ENCODE results near the gene PTTG1IP.

Gene PTTG1IP

DNA sequence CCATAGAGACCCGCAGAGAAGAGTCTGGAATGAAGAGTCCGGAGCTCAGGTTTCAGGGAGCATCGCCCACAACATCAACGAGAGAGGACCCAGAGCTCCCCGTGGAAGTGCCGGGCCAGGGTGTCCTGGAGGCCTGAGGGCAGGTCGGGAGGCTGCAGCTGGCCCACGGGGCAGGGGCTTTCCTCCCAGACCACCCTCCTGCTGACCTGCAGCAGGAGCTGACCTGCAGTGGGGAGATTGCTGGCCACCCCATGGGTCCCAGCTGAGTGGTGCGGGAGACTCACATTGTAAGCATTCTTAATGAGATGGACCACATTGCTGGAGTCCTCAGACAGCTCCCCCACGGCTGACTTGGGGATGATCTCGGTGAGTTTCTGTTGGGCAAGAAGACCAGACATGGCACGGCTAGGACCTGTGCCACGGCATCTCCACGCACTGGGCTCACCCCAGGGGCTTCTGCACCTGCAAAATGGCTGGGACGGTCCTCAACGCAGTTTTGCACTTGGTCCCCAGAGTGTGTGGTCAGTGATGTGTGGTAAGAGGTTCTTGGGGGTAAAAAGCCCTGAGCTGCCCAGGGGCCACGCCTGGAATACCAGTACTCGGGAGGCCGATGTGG is 21.3 kb upstream of the PTTG1IP start:
- no peak for DNase-seq

DNA sequence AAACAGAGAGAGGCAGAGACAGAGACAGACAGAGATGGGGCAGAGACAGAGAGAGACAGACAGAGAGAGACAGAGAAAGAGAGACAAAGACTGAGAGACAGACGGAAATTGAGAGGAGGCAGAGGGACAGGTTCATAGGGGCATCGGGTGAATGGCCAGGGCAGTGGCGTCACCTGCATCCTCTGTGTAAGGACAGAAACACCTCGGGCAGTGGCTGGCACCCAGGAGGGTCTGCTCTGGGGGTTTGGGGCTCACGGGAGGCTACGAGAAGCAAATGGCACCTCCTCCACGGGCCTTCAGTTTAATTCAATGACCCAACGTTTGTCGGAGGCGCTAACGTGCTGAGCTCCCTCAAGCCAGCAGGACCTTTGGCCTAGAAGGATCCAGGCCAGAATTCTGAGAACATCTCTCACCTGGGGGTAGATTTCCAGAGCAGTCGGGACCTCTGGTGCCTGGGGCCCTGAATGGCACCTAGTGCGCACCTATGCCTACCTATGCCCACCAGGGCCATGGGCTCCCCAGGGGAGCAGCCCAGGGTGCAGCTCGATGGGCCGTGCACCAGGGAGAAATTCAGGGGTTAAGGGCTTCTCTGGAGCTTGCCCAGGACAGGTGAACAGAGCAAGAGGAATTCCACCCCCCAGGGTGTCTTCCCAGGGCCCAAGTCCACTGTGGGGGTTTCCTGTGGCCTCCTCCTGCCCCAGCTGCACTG is 20.6 kb upstream of the PTTG1IP start:
- no peak for DNase-seq

DNA sequence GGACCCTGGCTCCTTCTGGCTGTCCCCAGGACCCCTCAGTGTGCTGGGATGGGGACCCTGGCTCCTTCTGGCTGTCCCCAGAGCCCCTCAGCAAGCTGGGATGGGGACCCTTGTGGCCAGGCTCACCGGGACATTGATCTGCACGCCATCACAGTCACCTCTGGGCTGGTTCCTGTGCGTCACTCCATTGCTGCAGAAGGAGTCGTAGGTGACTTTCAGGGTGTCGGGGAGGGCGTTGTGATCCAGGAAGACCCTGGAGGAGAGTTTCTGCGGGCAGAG is 19.7 kb upstream of the PTTG1IP start:
- no peak for DNase-seq

DNA sequence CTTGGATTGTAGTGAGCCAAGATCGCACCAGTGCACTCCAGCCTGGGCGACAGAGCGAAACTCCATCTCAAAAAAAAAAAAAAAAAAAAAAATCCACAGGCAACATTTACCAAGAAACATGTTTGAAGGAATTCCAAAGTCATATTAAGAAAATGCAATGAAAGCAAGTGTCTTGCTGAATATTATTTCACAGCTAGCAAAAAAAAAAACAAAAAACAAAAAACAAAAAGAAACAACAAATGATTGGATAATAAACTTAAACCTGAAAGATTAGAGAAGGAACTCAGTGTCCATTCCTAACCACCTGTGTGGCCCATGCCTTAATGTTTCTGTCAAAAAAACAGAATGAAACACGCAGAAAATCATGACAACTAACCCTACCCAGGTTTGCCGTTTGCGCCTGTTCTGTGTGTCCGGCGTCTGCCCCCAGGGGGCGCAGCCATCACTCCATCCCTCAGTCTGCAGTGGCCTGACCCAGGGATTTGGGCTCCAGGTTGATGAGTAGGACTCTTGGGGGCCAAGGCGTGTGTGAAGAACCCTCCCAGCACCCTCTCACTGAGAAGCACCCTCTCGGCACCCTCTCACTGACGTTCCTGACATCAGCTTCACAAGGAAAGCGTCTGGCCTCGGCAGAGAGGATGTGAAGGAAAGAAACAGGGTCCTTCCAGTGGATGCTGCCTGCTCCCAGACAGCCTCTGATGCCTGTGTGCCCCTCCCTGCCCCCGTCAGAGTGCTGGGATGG is 19.2 kb upstream of the PTTG1IP start:
- peak; percentile 64 for DNase-seq

DNA sequence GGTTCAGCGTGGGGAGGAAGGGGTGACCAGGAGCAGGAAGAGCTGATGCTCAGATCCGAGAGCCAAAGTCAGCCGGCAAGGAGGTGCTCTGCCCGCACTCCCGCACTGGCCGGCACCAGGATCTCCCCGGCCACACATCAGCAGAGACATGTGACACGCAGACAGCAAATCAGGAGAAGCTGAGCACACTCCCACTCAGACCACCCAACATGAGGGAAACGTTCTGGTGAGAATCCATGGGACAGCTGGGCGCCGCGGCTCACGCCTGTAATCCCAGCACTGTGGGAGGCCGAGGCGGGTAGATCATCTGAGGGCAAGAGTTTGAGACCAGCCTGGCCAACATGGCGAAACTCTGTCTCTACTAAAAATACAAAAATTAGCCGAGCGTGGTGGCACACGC is 18.6 kb upstream of the PTTG1IP start:
- DNase-seq, result no peak

GRCh38 chr21:44891631-44892031 is 18.1 kb upstream of the PTTG1IP start:
- no peak for DNase-seq

DNA sequence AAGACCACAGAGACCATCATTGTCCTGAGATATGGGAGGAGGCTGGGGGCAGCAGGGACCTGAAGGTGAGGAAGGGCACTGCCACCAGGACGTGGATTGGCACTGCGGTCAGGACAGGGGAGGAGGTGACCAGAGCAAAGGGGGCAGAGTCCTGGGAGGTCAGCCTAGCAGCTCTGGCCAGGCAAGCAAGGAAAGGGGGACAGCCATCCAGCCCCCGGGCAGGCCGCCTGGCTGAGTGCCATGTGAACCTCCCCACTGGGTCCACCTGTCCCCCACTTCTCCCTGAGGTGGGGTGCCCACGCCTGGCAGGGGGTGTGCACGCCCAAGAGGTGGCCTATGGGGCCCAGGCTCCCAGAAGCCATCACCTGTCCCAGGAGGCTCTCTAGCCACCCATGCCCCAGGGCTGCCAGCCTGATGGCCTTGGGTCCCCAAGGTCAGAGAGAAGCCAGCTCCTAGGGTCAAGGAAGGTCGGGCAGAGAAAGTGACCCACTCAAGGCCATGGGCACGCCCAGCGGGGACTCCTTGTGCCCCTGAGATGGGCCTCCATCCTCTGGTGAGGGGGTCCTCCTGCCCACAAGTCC is 17.6 kb upstream of the PTTG1IP start:
- no peak for DNase-seq

- no peak for DNase-seq
Observed at GRCh38 chr21:44890338-44890931, 16.9 kb upstream of the PTTG1IP start.

DNA sequence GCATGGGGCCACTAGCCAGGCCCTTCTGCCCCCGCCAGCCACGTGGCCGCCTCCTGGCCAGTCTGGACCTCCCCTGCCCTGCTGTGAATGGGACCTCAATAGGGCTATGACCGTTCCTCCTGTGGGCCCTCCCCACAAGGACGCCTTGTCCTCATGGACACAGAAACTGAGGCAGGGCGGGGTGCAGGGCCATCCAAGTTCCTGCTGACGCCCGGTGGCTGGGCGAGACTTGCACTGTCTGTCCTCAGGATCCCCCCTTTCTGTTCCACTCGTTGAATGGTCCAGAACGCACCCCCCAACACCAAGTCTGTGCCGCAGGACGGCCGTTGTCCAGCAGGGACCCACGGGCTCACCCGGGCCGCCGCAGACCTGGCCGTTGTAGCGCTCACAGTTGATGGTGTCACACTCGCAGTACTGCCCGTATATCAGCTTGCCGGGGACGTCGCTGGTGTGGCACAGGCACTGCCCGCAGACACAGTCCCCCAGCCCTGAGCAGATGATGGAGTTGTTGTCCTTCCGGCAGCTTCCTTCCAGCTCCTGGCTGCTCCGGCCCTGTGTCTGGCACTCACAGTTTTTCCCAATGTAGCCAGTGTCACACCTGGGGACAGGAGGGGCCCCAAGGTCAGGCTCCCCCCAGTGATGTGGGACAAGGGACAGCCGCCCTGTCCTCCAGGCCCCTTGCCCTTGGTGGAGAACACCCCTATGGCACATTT is 16.3 kb upstream of the PTTG1IP start:
- DNase-seq, result no peak

DNA sequence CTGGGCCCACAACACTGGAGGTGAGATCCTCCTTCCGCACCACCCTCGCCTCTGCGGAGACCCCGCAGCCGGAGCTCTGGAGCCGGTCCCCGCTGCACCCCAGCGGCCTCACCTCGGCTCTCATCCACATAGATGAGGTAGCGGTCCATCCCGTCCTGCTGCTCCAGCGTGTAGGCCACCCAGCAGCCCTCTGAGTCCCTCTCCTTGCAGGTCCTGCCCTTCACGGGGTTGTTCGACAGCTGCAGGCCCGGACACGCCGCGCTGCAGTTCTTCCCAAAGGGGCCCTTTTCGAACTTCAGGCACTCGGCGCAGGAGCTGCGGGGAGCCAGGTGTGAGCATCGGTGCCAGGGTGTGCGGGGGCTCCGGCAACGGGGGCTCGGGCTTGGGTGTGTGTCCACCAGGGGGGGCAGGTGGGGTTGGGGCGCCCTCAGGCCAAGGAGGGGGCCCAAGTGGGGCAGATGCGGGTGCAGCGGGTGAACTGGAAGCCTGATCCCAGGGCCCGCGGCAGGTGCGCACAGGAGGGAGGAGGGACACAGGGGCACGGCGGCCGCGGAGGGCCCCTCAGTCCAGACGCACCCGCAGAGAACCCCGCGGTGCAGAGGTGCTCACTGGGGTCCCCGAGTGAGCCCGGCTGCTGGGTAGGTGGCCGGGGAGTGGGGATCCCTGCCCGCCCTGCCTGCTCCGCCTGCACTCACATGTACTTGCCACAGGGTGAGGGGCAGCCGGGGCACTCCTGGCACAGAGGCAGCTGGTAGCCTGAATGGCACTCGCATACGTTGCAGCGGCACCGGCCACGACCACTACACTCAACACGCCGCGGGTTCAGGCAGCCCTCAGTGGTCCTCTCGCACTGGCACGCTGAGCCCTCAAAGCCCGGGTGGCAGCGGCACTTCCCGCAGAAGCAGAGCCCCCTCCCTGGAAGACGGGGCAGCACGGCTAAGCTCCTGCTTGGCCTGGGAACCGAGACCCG is 15.4 kb upstream of the PTTG1IP start:
- DNase-seq, result no peak

GRCh38 chr21:44887807-44888580 is 14.5 kb upstream of the PTTG1IP start:
- no peak for DNase-seq

DNA sequence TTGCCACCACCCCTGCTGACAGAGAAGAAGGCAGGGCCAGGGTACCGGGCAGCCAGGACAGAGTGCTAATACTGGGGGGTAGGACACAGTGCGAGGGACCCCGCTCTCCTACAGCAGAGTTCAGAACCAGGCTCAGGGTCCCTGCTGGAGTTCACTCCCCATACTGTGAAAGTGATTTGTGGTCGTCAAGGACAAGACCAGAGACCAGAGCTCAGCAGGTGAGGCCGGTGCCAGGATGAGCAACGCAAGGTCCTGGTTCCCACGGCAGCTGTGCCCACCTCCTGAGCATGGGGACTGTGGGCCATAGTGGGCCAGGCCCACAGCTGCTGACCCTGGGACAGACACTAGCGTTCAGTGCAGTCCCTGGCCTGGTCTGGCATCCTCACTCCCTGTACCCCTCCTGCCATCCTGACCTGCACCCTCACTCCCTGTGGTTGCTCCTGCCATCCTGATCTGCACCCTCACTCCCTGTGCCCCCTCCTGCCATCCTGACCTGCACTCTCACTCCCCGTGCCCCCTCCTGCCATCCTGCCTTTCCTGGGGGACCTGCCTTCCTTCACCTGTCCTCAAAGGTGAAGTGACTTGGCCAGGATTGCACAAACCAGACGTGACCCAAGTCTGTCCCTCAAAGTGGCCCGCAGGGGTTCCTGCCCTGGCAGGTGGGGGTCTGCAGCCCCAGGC is 13.8 kb upstream of the PTTG1IP start:
- DNase-seq, result no peak

GRCh38 chr21:44886113-44887075 is 12.9 kb upstream of the PTTG1IP start:
- DNase-seq, result no peak

DNA sequence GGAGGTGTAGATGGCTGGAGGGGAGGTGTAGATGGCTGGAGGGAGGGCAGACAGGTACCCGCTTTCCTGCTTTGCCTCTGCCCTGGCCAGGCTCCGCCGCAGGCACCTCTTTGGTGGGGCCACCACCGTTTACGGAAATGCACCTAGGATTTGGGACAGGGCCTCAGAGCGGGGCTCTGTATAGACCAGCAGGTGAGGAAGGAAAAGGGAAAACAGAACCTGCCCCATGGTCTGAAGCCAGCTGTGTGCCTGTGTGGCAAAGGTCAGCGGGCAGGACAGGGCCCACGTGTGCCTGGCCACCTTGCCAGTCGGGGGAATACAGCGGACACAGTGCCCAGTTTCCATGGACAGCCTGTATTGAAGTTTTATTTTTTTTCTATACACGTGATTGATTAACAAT is 12.1 kb upstream of the PTTG1IP start:
- DNase-seq, result no peak

- no peak for DNase-seq
Observed at GRCh38 chr21:44884097-44884496, 10.6 kb upstream of the PTTG1IP start.

- no peak for DNase-seq
Observed at GRCh38 chr21:44883250-44883649, 9.8 kb upstream of the PTTG1IP start.

GRCh38 chr21:44881198-44881872 is 7.8 kb upstream of the PTTG1IP start:
- no peak for DNase-seq

- no peak for DNase-seq
Observed at GRCh38 chr21:44880405-44881197, 7.1 kb upstream of the PTTG1IP start.
